AG08395 (cell line): ENCODE measurements around the gene SLC41A3.
"Not testable (repeated sequence)": the region's sequence is repeated elsewhere in the genome, so short reads cannot be mapped to it uniquely, and the experiment has no call there.

ENCODE experiments used
- DNase-seq: peaks from one replicate; pipeline ENCODE4 v3.0.0; 2012; ENCODE audit warnings: mixed read lengths, low spot score

SLC41A3 gene

GRCh38 chr3:126053949-126054569, 29.9 kb downstream of the SLC41A3 start:
- no peak for DNase-seq

- DNase-seq = no peak
Measured at GRCh38 chr3:126053513-126053912, 30.4 kb downstream of the SLC41A3 start.

GRCh38 chr3:126052196-126053058, 31.5 kb downstream of the SLC41A3 start:
- no peak for DNase-seq

- DNase-seq = no peak
Measured at GRCh38 chr3:126051741-126052140, 32.2 kb downstream of the SLC41A3 start.

- no peak for DNase-seq
Measured at GRCh38 chr3:126051234-126051633, 32.7 kb downstream of the SLC41A3 start.

- no peak for DNase-seq
Measured at GRCh38 chr3:126050626-126051025, 33.3 kb downstream of the SLC41A3 start.

- DNase-seq = no peak
Measured at GRCh38 chr3:126050050-126050392, 33.9 kb downstream of the SLC41A3 start.

GRCh38 chr3:126049289-126050049, 34.5 kb downstream of the SLC41A3 start:
- DNase-seq = no peak

GRCh38 chr3:126040386-126040785, 43.5 kb downstream of the SLC41A3 start:
- DNase-seq = no peak

- DNase-seq = no peak
Measured at GRCh38 chr3:126039870-126040269, 44.1 kb downstream of the SLC41A3 start.

GRCh38 chr3:126038791-126039190, 45.1 kb downstream of the SLC41A3 start:
- DNase-seq = not testable (repeated sequence)

GRCh38 chr3:126036056-126036549, 47.8 kb downstream of the SLC41A3 start:
- DNase-seq = no peak

GRCh38 chr3:126035362-126036050, 48.4 kb downstream of the SLC41A3 start:
- DNase-seq = no peak

GRCh38 chr3:126034481-126035361, 49.2 kb downstream of the SLC41A3 start:
- no peak for DNase-seq

- no peak for DNase-seq
Measured at GRCh38 chr3:126033765-126034164, 50.2 kb downstream of the SLC41A3 start.

- DNase-seq = no peak
Measured at GRCh38 chr3:126033051-126033745, 50.7 kb downstream of the SLC41A3 start.

- no peak for DNase-seq
Measured at GRCh38 chr3:126031981-126032471, 51.9 kb downstream of the SLC41A3 start.

- no peak for DNase-seq
Measured at GRCh38 chr3:126030455-126030854, 53.5 kb downstream of the SLC41A3 start.

- DNase-seq = no peak
Measured at GRCh38 chr3:126029241-126029640, 54.7 kb downstream of the SLC41A3 start.

- DNase-seq = no peak
Measured at GRCh38 chr3:126028096-126028495, 55.8 kb downstream of the SLC41A3 start.
